Measurements from ENCODE around the gene IDH3G.

IDH3G gene

DNA sequence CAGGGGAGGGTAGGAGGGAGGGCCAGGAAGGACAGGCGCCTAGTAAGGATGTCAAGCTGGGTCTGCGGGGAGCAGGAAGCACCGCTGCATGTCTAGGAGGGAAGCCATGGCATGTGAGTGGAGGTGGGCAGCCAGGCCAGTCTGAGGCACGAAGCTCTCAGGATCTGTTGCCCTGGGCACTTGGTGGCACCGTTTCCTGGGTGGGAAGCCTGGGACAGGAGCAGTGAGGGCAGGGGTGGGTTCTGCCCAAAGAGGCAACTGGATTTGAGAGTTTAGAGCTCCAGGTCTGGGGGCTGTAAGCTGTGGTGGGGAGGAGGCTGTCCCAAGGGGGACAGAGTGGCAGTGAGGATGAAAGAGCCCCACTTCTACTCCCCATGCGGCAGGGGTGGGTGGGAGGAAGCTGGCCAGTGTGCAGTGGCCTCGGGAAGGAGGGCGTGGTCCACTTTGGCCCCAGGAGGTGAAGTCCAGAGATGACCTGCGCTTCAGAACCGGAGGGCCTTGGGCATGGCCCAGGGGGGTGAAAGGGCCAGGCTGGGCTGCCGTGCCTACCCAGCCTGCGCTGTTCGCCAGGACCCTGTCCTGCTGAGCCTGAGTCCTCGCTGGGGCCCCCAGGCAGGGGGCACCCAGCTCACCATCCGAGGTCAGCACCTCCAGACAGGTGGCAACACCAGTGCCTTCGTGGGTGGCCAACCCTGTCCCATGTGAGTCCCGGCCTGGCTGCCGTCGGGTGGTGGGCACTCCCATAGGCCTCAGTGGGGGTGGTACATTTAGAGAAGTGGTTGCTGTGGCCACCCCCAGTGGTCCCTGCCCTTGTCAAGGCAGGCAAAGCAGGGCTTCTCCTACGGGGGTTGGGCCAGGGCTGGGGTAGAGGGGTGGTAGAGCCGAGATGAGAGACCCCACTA, 21.6 kb downstream of the IDH3G start:
- H3K4me3 ChIP-seq (ENCODE audit: low read depth, low read length), result no peak overlapping the region
- H2AFZ ChIP-seq, result no peak overlapping the region
- no peaks in the 10 kb centered on the region for H3K36me3 ChIP-seq (ENCODE audit: control insufficient read depth, insufficient read depth, low read length)
- H3K27ac ChIP-seq, result no peak overlapping the region
- H3K4me1 ChIP-seq, result no peaks in the 10 kb centered on the region
- TF ChIP-seq, protein P1, sequence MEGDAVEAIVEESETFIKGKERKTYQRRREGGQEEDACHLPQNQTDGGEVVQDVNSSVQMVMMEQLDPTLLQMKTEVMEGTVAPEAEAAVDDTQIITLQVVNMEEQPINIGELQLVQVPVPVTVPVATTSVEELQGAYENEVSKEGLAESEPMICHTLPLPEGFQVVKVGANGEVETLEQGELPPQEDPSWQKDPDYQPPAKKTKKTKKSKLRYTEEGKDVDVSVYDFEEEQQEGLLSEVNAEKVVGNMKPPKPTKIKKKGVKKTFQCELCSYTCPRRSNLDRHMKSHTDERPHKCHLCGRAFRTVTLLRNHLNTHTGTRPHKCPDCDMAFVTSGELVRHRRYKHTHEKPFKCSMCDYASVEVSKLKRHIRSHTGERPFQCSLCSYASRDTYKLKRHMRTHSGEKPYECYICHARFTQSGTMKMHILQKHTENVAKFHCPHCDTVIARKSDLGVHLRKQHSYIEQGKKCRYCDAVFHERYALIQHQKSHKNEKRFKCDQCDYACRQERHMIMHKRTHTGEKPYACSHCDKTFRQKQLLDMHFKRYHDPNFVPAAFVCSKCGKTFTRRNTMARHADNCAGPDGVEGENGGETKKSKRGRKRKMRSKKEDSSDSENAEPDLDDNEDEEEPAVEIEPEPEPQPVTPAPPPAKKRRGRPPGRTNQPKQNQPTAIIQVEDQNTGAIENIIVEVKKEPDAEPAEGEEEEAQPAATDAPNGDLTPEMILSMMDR (IDR thresholded peaks at IDR 0.05), result no peak
- no peak overlapping the region for H3K9ac ChIP-seq
- no peaks in the 10 kb centered on the region for H3K79me2 ChIP-seq
- H3K27me3 ChIP-seq (ENCODE audit: control insufficient read depth, insufficient read depth, low read length), result no peaks in the 10 kb centered on the region
- H3K9me3 ChIP-seq (ENCODE audit: control insufficient read depth, low read length), result no peaks in the 10 kb centered on the region
- H3K4me2 ChIP-seq (ENCODE audit: low read length), result no peak overlapping the region

DNA sequence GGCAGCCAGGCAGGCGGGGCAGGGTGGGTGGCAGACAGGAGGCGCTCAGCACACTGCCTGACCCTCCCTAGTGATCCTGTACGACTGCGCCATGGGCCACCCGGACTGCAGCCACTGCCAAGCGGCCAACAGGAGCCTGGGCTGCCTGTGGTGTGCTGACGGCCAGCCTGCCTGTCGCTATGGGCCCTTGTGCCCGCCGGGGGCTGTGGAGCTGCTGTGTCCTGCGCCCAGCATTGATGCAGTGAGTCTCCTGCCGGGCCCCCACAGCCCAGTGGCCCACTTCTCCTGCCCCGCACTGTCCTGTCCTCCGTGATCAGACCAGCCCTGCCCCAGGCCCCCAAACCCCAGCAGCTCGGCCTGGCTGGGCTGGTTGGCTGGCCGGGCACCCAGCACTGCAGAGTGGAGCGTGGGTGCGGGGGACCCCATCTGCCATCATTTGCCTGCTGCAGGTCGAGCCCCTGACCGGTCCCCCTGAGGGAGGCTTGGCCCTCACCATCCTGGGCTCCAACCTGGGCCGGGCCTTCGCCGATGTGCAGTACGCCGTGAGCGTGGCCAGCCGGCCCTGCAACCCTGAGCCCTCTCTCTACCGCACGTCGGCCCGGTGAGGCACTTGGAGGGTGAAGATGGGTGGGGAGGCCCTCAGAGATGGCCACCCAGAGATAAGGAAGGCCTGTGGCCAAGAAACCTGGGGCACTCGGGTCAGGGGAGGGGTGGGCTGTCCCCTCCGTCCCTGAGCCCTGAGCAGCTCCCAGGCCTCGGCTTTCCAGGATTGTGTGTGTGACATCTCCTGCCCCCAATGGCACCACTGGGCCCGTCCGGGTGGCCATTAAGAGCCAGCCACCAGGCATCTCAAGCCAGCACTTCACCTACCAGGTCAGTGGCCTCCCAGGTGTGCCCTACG, 22.5 kb downstream of the IDH3G start:
- no peaks in the 10 kb centered on the region for H3K27me3 ChIP-seq (ENCODE audit: control insufficient read depth, insufficient read depth, low read length)
- TF ChIP-seq, protein P1 (IDR thresholded peaks at IDR 0.05), result no peak
- H3K9ac ChIP-seq, result no peak overlapping the region
- no peaks in the 10 kb centered on the region for H3K79me2 ChIP-seq
- H3K4me3 ChIP-seq (ENCODE audit: low read depth, low read length), result no peak overlapping the region
- H2AFZ ChIP-seq, result no peak overlapping the region
- no peak overlapping the region for H3K27ac ChIP-seq
- no peaks in the 10 kb centered on the region for H3K9me3 ChIP-seq (ENCODE audit: control insufficient read depth, low read length)
- H3K36me3 ChIP-seq (ENCODE audit: control insufficient read depth, insufficient read depth, low read length), result no peaks in the 10 kb centered on the region
- no peaks in the 10 kb centered on the region for H3K4me1 ChIP-seq
- no peak overlapping the region for H3K4me2 ChIP-seq (ENCODE audit: low read length)

DNA sequence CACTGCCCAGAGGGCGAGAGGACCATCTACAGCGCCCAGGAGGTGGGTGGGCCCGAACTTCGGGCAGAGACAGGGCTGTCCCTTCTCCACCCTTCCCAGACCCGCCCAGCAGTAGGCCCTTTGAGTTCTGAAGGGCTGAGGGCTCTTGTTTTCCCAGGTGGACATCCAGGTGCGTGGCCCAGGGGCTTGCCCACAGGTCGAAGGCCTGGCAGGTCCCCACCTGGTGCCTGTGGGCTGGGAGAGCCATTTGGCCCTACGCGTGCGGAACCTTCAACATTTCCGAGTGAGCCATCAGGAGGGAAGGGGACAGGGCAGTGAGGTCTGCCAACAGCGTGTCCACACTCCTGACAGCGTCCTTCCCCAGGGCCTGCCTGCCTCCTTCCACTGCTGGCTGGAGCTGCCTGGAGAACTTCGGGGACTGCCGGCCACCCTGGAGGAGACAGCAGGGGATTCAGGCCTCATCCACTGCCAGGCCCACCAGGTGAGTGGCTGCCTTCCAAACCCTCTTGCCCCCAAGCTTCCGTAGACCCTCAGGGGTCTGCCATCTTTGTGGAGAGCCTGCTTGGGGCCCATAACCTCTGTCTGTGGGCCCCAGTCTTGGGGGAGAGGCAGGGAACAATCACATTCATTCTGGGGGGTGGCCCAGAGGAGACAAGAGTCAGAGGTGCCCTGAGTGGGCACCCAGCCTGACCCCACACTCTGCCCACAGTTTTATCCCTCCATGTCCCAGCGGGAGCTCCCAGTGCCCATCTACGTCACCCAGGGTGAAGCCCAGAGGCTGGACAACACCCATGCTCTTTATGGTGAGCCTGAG, 23.4 kb downstream of the IDH3G start:
- Histone ChIP-seq H3K79me2 (no peaks in the 10 kb centered on the region), H2AFZ (no peak overlapping the region), H3K27me3 (ENCODE audit: control insufficient read depth, insufficient read depth, low read length) (no peaks in the 10 kb centered on the region), H3K4me2 (ENCODE audit: low read length) (no peak overlapping the region), H3K4me1 (no peaks in the 10 kb centered on the region), H3K4me3 (ENCODE audit: low read depth, low read length) (no peak overlapping the region), H3K9ac (no peak overlapping the region), H3K36me3 (ENCODE audit: control insufficient read depth, insufficient read depth, low read length) (no peaks in the 10 kb centered on the region), H3K9me3 (ENCODE audit: control insufficient read depth, low read length) (no peaks in the 10 kb centered on the region), H3K27ac (no peak overlapping the region)
- TF ChIP-seq, protein P1 (IDR thresholded peaks at IDR 0.05), result no peak

DNA sequence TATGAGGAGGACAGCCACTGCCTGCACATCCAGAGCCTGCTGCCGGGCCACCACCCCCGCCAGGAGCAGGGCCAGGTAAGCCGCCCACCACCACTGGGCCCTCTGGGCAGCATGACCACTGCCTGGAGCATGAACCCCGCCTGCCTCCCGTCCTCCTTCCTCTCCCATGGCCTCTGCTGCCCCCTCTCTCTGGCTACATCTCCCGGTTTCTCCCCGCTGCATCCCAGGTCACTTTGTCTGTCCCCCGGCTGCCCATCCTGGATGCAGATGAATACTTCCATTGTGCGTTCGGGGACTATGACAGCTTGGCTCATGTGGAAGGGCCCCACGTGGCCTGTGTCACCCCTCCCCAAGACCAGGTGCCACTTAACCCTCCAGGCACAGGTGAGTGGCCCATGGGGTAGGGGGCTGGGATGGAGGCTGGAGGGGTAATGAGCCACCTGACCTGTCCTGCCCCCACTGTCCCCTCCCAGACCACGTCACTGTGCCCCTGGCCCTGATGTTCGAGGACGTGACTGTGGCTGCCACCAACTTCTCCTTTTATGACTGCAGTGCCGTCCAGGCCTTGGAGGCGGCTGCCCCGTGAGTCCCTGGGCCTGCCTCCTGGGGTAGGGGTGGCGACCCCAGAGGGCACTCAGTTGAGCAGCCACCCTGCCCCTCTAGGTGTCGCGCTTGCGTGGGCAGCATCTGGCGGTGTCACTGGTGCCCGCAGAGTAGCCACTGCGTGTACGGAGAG, 24.1 kb downstream of the IDH3G start:
- H3K9ac ChIP-seq, result no peak overlapping the region
- H3K27me3 ChIP-seq (ENCODE audit: control insufficient read depth, insufficient read depth, low read length), result no peaks in the 10 kb centered on the region
- no peak overlapping the region for H3K4me3 ChIP-seq (ENCODE audit: low read depth, low read length)
- H3K79me2 ChIP-seq, result no peaks in the 10 kb centered on the region
- no peak overlapping the region for H3K4me2 ChIP-seq (ENCODE audit: low read length)
- no peak overlapping the region for H3K27ac ChIP-seq
- H3K36me3 ChIP-seq (ENCODE audit: control insufficient read depth, insufficient read depth, low read length), result no peaks in the 10 kb centered on the region
- TF ChIP-seq, protein P1 (IDR thresholded peaks at IDR 0.05), result no peak
- no peaks in the 10 kb centered on the region for H3K4me1 ChIP-seq
- H3K9me3 ChIP-seq (ENCODE audit: control insufficient read depth, low read length), result no peaks in the 10 kb centered on the region
- no peak overlapping the region for H2AFZ ChIP-seq
